Neural cell (in vitro differentiated cells): ENCODE measurements around the gene FAM20C. TPM values are rescaled to one million over a fixed set of nuclear protein-coding genes. Genes with fewer than 3 reads are reported as not detected.

ENCODE experiments used
- H2AFZ ChIP-seq: fragments of 200-600, 300-800 bp; sonication (generic), shearing (Covaris generic); 2 replicates; pipeline ENCODE4 v1.6.0; 2014; ENCODE audit warnings: low read depth, mild to moderate bottlenecking, antibody characterized with exemption, low read length, moderate library complexity
- H3F3A ChIP-seq: fragments of 200-600 bp; shearing (Covaris generic); 2 replicates; pipeline ENCODE4 v1.6.1; 2016; ENCODE audit warnings: mild to moderate bottlenecking, moderate library complexity, mixed read lengths, antibody characterized with exemption, low read length; ENCODE audit not compliant: insufficient read depth, poor library complexity, severe bottlenecking
- H3K27ac ChIP-seq: fragments of 200-600, 300-800 bp; sonication (generic), shearing (Covaris generic); 2 replicates; pipeline ENCODE4 v1.5.1; 2014; ENCODE audit warnings: mild to moderate bottlenecking, low read length, moderate library complexity
- H3K27me3 ChIP-seq: fragments of 300-800, 200-600 bp; sonication (generic), shearing (Covaris generic); 2 replicates; pipeline ENCODE4 v1.6.0; 2014; ENCODE audit warnings: mild to moderate bottlenecking, low read depth, low read length, moderate library complexity; ENCODE audit not compliant: insufficient read depth
- H3K36me3 ChIP-seq: fragments of 300-800, 200-600 bp; sonication (generic), shearing (Covaris generic); 2 replicates; pipeline ENCODE4 v1.5.1; 2014; ENCODE audit warnings: mild to moderate bottlenecking, antibody characterized with exemption, low read length, moderate library complexity; ENCODE audit not compliant: insufficient read depth
- H3K4me2 ChIP-seq: fragments of 300-800, 200-600 bp; sonication (generic), shearing (Covaris generic); 2 replicates; pipeline ENCODE4 v1.6.0; 2014; ENCODE audit warnings: mild to moderate bottlenecking, low read length
- H3K4me3 ChIP-seq: fragments of 300-800, 200-600 bp; sonication (generic), shearing (Covaris generic); 2 replicates; pipeline ENCODE4 v1.5.1; 2014; ENCODE audit warnings: mild to moderate bottlenecking, low read length, moderate library complexity
- H3K79me2 ChIP-seq: fragments of 200-600 bp; shearing (Covaris generic); replicated peaks from 2 replicates; pipeline ENCODE4 v1.6.0; 2014; ENCODE audit warnings: mild to moderate bottlenecking, low read length, moderate library complexity; ENCODE audit not compliant: insufficient read depth
- H3K9ac ChIP-seq: fragments of 300-800, 200-600 bp; sonication (generic), shearing (Covaris generic); 2 replicates; pipeline ENCODE4 v1.6.1; 2016; ENCODE audit warnings: mild to moderate bottlenecking, low read length, mixed read lengths
- H3K9me2 ChIP-seq: fragments of 200-600 bp; shearing (Covaris generic); 2 replicates; pipeline ENCODE4 v1.6.1; 2016; ENCODE audit warnings: mild to moderate bottlenecking, low read length, mixed read lengths; ENCODE audit not compliant: insufficient read depth
- H3K9me3 ChIP-seq: fragments of 200-600, 300-800 bp; sonication (generic), shearing (Covaris generic); 2 replicates; pipeline ENCODE4 v1.6.1; 2016; ENCODE audit warnings: mild to moderate bottlenecking, mixed run types, low read length, moderate library complexity, mixed read lengths
- H4K20me1 ChIP-seq: fragments of 200-600 bp; shearing (Covaris generic); 2 replicates; pipeline ENCODE4 v1.6.1; 2016; ENCODE audit warnings: mild to moderate bottlenecking, mixed run types; ENCODE audit not compliant: insufficient read depth
- CTCF ChIP-seq: fragments of 450-650 bp; IDR thresholded peaks from 2 replicates; pipeline ENCODE4 v1.5.1; 2014; ENCODE audit warnings: antibody characterized with exemption, mild to moderate bottlenecking, moderate library complexity; ENCODE audit not compliant: poor library complexity, severe bottlenecking
- EP300 ChIP-seq: fragments of 450-650 bp; conservative IDR thresholded peaks from 2 replicates; pipeline ENCODE4 v1.6.1; 2014; ENCODE audit warnings: antibody characterized with exemption, mild to moderate bottlenecking, moderate library complexity; ENCODE audit not compliant: poor library complexity, severe bottlenecking
- EZH2 ChIP-seq: fragments of 200-600, 300-800 bp; shearing (Covaris generic), sonication (generic); IDR thresholded peaks from 2 replicates; pipeline ENCODE4 v1.6.1; 2014; ENCODE audit warnings: antibody characterized with exemption, low read length, borderline replicate concordance, mild to moderate bottlenecking; ENCODE audit not compliant: insufficient read depth, poor library complexity, severe bottlenecking
- MXI1 ChIP-seq: fragments of 450-650 bp; conservative IDR thresholded peaks from 2 replicates; pipeline ENCODE4 v1.6.1; 2014; ENCODE audit warnings: antibody characterized with exemption, mild to moderate bottlenecking; ENCODE audit not compliant: poor library complexity, severe bottlenecking
- POLR2AphosphoS5 ChIP-seq: IDR thresholded peaks from 2 replicates; pipeline ENCODE4 v1.6.1; 2012
- RAD21 ChIP-seq: fragments of 450-650 bp; conservative IDR thresholded peaks from 2 replicates; pipeline ENCODE4 v1.6.1; 2014; ENCODE audit warnings: antibody characterized with exemption, mild to moderate bottlenecking, moderate library complexity
- REST ChIP-seq: IDR thresholded peaks from 2 replicates; pipeline ENCODE4 v1.6.1; 2012; ENCODE audit warnings: borderline replicate concordance
- SMC3 ChIP-seq: fragments of 450-650 bp; conservative IDR thresholded peaks from 2 replicates; pipeline ENCODE4 v1.6.1; 2014; ENCODE audit warnings: antibody characterized with exemption, mild to moderate bottlenecking, moderate library complexity; ENCODE audit not compliant: poor library complexity
- TAF1 ChIP-seq: IDR thresholded peaks from 2 replicates; pipeline ENCODE4 v1.6.1; 2012; ENCODE audit warnings: low read depth
- polyA plus RNA-seq: library from polyadenylated mRNA; depleted of rRNA; stranded (reverse); fragments of >200 nt; gene quantifications from 2 replicates; pipeline ENCODE4 v1.2.3, GENCODE V29; 2014

Gene FAM20C
- polyA plus RNA-seq, 1 donor from 2014 or later, result 22.7 TPM

GRCh38 chr7:258476-259190 is 66.3 kb downstream of the FAM20C start:
- no peak overlapping the region for H3K9ac ChIP-seq
- no peaks in the 10 kb centered on the region for H3K79me2 ChIP-seq
- H3F3A ChIP-seq, result no peaks in the 10 kb centered on the region
- no peak overlapping the region for H3K4me3 ChIP-seq
- H4K20me1 ChIP-seq, result no peaks in the 10 kb centered on the region
- no peak overlapping the region for H2AFZ ChIP-seq
- H3K4me2 ChIP-seq, result no peak overlapping the region
- TF ChIP-seq TAF1 (no peak), MXI1 (no peak), SMC3 (no peak), CTCF (no peak), EP300 (no peak), EZH2 (no peak), POLR2AphosphoS5 (no peak)
- H3K27ac ChIP-seq, result no peak overlapping the region
- peaks cover 17% of the 10 kb centered on the region for H3K36me3 ChIP-seq
- H3K27me3 ChIP-seq, result no peaks in the 10 kb centered on the region
- H3K9me2 ChIP-seq, result no peaks in the 10 kb centered on the region
- peaks cover 6% of the 10 kb centered on the region for H3K9me3 ChIP-seq

- H3K4me2 ChIP-seq, result no peak overlapping the region
- peaks cover 17% of the 10 kb centered on the region for H3K36me3 ChIP-seq
- H4K20me1 ChIP-seq, result no peaks in the 10 kb centered on the region
- no peak overlapping the region for H2AFZ ChIP-seq
- TF ChIP-seq REST, result no peak
- no peak for TF ChIP-seq TAF1
- TF ChIP-seq RAD21, result no peak
- TF ChIP-seq POLR2AphosphoS5, result no peak
- TF ChIP-seq EP300, result no peak
- no peak for TF ChIP-seq EZH2
- no peak for TF ChIP-seq MXI1
- TF ChIP-seq SMC3, result no peak
- TF ChIP-seq CTCF, result no peak
- H3F3A ChIP-seq, result no peaks in the 10 kb centered on the region
- H3K9me2 ChIP-seq, result no peaks in the 10 kb centered on the region
- no peaks in the 10 kb centered on the region for H3K27me3 ChIP-seq
- H3K4me3 ChIP-seq, result no peak overlapping the region
- H3K9me3 ChIP-seq, result peaks cover 6% of the 10 kb centered on the region
- H3K9ac ChIP-seq, result no peak overlapping the region
- no peak overlapping the region for H3K27ac ChIP-seq
- H3K79me2 ChIP-seq, result no peaks in the 10 kb centered on the region
These were observed 66.8 kb downstream of the FAM20C start for GRCh38 chr7:259191-259505.
